ENCODE data around the gene FBRSL1. TPM values are rescaled to one million over a fixed set of nuclear protein-coding genes. Genes with fewer than 3 reads are reported as not detected.
A peak's percentile ranks its signal among the peaks of the same experiment; 100 is the strongest.
"Not testable (repeated sequence)": the region's sequence is repeated elsewhere in the genome, so short reads cannot be mapped to it uniquely, and the experiment has no call there.

The FBRSL1 gene
- total RNA-seq, 3 donors from 2014 or later (not counting 1 experiment from before 2014, with no cell fraction given) = 67.5 to 78.0 (median 76.2) TPM

DNA sequence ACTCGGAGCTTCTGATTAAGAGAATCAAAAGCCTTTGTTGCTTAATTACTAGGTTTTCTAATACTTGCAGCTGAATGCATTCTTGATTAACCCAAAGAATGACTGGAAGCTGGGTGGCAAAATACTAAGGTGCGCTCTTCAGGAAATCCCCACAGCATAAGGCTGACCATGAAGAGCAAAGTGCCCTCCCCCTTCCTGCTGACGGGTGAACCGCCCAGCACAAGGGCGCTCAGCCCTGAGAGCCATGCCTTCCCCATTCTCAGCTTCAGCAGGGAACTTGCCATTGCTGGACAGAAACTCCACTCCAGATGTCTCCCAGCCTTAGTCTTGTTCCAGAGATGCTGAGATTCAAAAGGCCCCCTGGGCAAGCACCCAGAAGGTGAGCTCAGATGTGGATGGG, 27.2 kb upstream of the FBRSL1 start:
- Mint-ChIP-seq H3K27me3 (ENCODE audit: low read depth in 2 of 2) (peaks cover 0 to 8% of the 10 kb centered on the region in 2 donors), H3K36me3 (no peaks in the 10 kb centered on the region), H3K27ac (no peak overlapping the region), H3K4me1 (peaks cover 0 to 4% of the 10 kb centered on the region in 2 donors), H3K4me3 (no peak overlapping the region), H3K9me3 (no peaks in the 10 kb centered on the region)
- Histone ChIP-seq H3K4me3 (ENCODE audit: low read length) (no peak overlapping the region), H3K4me1 (ENCODE audit: control insufficient read depth, insufficient read depth, low read length) (peaks cover 29% of the 10 kb centered on the region), H3K27me3 (ENCODE audit: control insufficient read depth, insufficient read depth, low read length) (peaks cover 11% of the 10 kb centered on the region), H3K36me3 (ENCODE audit: control insufficient read depth, insufficient read depth, low read length) (no peaks in the 10 kb centered on the region), H3K27ac (ENCODE audit: low read length) (no peak overlapping the region), H3K9me3 (ENCODE audit: control insufficient read depth, insufficient read depth, low read length) (no peaks in the 10 kb centered on the region)
- 35% methylated on average over 5 of the region's 5 CpGs for WGBS (ENCODE audit: insufficient coverage)
- TF ChIP-seq, protein P1, sequence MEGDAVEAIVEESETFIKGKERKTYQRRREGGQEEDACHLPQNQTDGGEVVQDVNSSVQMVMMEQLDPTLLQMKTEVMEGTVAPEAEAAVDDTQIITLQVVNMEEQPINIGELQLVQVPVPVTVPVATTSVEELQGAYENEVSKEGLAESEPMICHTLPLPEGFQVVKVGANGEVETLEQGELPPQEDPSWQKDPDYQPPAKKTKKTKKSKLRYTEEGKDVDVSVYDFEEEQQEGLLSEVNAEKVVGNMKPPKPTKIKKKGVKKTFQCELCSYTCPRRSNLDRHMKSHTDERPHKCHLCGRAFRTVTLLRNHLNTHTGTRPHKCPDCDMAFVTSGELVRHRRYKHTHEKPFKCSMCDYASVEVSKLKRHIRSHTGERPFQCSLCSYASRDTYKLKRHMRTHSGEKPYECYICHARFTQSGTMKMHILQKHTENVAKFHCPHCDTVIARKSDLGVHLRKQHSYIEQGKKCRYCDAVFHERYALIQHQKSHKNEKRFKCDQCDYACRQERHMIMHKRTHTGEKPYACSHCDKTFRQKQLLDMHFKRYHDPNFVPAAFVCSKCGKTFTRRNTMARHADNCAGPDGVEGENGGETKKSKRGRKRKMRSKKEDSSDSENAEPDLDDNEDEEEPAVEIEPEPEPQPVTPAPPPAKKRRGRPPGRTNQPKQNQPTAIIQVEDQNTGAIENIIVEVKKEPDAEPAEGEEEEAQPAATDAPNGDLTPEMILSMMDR (IDR thresholded peaks at IDR 0.05) = no peak
- DNase-seq = no peak
- intact Hi-C loops (cut with micrococcal nuclease) = no loop called here
- peak in 2 of 3 donors; percentile 91 to 92 for ATAC-seq

DNA sequence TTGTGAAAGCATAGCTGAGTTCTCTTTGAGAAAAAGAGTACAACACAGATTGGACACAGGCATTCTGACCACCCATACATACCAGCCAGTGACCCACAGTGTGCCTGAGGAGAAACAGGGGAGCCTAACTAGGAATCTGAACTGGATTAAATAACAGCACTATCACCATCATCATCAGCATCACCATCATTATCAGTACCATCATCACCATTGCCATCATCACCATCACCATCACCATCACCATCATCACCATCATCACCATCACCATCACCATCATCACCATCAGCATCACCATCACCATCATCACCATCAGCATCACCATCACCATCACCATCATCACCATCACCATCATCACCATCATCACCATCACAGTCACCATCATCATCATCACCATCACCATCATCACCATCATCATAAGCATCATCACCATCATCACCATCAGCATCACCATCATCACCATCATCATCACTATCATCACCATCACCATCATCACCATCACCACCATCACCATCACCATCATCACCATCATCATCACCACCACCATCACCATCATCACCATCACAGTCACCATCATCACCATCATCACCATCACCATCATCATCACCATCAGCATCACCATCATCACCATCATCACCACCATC, 26.5 kb upstream of the FBRSL1 start:
- Histone ChIP-seq H3K27me3 (ENCODE audit: control insufficient read depth, insufficient read depth, low read length) (peaks cover 11% of the 10 kb centered on the region), H3K4me1 (ENCODE audit: control insufficient read depth, insufficient read depth, low read length) (peaks cover 35% of the 10 kb centered on the region)
- H3K27ac ChIP-seq (ENCODE audit: low read length); H3K4me3 Mint-ChIP-seq; H3K36me3 ChIP-seq (ENCODE audit: control insufficient read depth, insufficient read depth, low read length); H3K27me3 Mint-ChIP-seq (ENCODE audit: low read depth in 2 of 2); H3K27ac Mint-ChIP-seq; H3K9me3 Mint-ChIP-seq; H3K4me1 Mint-ChIP-seq; H3K4me3 ChIP-seq (ENCODE audit: low read length); DNase-seq; H3K9me3 ChIP-seq (ENCODE audit: control insufficient read depth, insufficient read depth, low read length); H3K36me3 Mint-ChIP-seq; ATAC-seq; intact Hi-C loops (cut with micrococcal nuclease): not testable (repeated sequence)

DNA sequence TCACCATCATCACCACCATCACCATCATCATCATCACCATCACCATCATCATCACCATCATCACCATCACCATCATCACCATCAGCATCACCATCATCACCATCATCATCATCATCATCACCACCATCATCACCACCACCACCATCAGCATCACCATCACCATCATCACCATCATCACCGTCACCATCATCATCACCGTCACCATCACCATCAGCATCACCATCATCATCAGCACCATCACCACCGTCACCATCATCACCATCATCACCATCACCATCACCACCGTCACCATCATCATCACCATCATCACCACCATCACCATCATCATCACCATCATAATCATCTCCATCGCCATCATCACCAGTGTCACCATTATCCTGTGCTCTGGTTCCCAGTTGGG, 25.6 kb upstream of the FBRSL1 start:
- DNase-seq; ATAC-seq; H3K4me1 Mint-ChIP-seq; H3K9me3 Mint-ChIP-seq; H3K4me3 ChIP-seq (ENCODE audit: low read length); intact Hi-C loops (cut with micrococcal nuclease); H3K27ac Mint-ChIP-seq; H3K4me3 Mint-ChIP-seq; H3K9me3 ChIP-seq (ENCODE audit: control insufficient read depth, insufficient read depth, low read length); H3K27ac ChIP-seq (ENCODE audit: low read length); H3K36me3 Mint-ChIP-seq; H3K36me3 ChIP-seq (ENCODE audit: control insufficient read depth, insufficient read depth, low read length): not testable (repeated sequence)
- peaks cover 3 to 11% of the 10 kb centered on the region in 2 donors for H3K27me3 Mint-ChIP-seq (ENCODE audit: low read depth in 2 of 2)
- 86% methylated on average over 5 of the region's 5 CpGs for WGBS (ENCODE audit: insufficient coverage)
- H3K4me1 ChIP-seq (ENCODE audit: control insufficient read depth, insufficient read depth, low read length) = peaks cover 44% of the 10 kb centered on the region
- H3K27me3 ChIP-seq (ENCODE audit: control insufficient read depth, insufficient read depth, low read length) = peaks cover 11% of the 10 kb centered on the region

DNA sequence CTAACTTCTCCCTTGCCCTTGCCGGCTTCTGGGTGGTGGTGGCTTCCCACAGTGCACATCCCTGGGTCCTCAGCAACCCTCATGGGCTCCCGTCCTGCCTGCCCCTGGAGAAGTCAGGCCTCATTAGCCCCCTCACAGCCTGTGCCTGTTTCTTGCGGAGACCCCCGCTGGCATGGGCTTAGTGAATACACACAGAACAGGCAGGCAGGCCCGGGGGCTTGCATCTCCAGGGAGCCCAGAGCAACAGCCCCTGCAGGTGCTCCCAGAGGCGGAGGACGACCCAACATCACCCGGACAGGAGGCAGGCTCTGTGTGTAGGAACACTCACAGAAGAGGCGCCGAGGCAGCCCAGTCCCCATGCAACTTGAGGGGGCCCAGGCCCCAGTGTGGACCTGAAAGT, 25.1 kb upstream of the FBRSL1 start:
- no peak overlapping the region for H3K4me3 Mint-ChIP-seq
- H3K27ac Mint-ChIP-seq = no peak overlapping the region
- DNase-seq (no peak), ATAC-seq (no peak)
- Histone ChIP-seq H3K36me3 (ENCODE audit: control insufficient read depth, insufficient read depth, low read length) (no peaks in the 10 kb centered on the region), H3K9me3 (ENCODE audit: control insufficient read depth, insufficient read depth, low read length) (no peaks in the 10 kb centered on the region), H3K4me1 (ENCODE audit: control insufficient read depth, insufficient read depth, low read length) (peaks cover 49% of the 10 kb centered on the region), H3K27ac (ENCODE audit: low read length) (no peak overlapping the region), H3K4me3 (ENCODE audit: low read length) (no peak overlapping the region), H3K27me3 (ENCODE audit: control insufficient read depth, insufficient read depth, low read length) (peaks cover 11% of the 10 kb centered on the region)
- H3K4me1 Mint-ChIP-seq = peaks cover 8 to 14% of the 10 kb centered on the region in 2 donors
- no peaks in the 10 kb centered on the region for H3K36me3 Mint-ChIP-seq
- 91% methylated on average over 10 of the region's 10 CpGs for WGBS (ENCODE audit: insufficient coverage)
- no peaks in the 10 kb centered on the region for H3K9me3 Mint-ChIP-seq
- intact Hi-C loops (cut with micrococcal nuclease) = no loop called here
- TF ChIP-seq, protein P1 (IDR thresholded peaks at IDR 0.05) = no peak
- H3K27me3 Mint-ChIP-seq (ENCODE audit: low read depth in 2 of 2) = peaks cover 8 to 16% of the 10 kb centered on the region in 2 donors

All from natural killer cell (primary cell).